NCI-H1694 (cell line): Measurements from ENCODE around the gene CTCF.

Experiments used
- DNase-seq: peaks from one replicate; lab custom pipeline; 2025; lab: John Stamatoyannopoulos, UW

CTCF gene

GRCh38 chr16:67653789-67654402 is 91.6 kb downstream of the CTCF start:
- DNase-seq = no peak

GRCh38 chr16:67654403-67654911 is 92.1 kb downstream of the CTCF start:
- DNase-seq = no peak

- DNase-seq = no peak
These were observed 93.0 kb downstream of the CTCF start for GRCh38 chr16:67655363-67655762.

- DNase-seq = no peak
These were observed 94.2 kb downstream of the CTCF start for GRCh38 chr16:67656344-67657016.

GRCh38 chr16:67657017-67657608 is 94.8 kb downstream of the CTCF start:
- DNase-seq = no peak

DNA sequence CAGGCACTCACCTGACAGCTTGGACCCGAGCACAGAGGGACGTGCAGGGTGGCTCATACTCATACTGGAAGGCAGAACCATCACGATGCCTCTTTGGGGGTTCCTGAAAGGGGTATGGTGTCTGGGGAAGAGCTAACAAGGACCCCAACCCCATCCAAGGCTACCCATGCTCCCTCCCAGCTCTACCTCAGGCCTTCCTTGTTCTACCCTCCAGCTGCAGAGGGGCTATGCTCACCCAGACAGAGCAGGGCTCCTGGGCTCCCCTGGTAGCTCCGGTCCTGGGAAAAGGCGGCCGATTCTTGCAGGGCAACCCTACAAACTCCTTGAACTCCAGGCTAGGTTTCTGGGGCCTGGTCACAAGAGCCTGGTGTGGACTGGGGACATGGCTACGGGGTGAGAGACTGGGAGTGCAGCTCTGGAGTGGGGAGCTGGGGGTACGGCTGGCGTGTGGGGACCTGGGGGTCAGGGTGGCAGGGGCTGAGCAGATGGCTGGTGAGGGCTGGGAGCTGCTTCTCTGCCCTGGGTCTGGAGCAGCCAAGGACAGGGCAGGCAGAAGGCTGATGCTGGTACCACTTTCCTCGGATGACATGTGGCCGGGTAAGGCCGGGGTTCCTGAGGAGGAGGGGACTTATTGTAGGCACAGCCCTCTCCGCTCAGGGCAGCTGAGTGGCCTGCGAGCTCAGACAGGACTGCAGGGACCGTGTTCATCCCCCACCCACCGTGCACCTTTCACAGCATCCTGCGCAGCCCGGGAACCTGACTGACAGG is 95.6 kb downstream of the CTCF start:
- DNase-seq = no peak

DNA sequence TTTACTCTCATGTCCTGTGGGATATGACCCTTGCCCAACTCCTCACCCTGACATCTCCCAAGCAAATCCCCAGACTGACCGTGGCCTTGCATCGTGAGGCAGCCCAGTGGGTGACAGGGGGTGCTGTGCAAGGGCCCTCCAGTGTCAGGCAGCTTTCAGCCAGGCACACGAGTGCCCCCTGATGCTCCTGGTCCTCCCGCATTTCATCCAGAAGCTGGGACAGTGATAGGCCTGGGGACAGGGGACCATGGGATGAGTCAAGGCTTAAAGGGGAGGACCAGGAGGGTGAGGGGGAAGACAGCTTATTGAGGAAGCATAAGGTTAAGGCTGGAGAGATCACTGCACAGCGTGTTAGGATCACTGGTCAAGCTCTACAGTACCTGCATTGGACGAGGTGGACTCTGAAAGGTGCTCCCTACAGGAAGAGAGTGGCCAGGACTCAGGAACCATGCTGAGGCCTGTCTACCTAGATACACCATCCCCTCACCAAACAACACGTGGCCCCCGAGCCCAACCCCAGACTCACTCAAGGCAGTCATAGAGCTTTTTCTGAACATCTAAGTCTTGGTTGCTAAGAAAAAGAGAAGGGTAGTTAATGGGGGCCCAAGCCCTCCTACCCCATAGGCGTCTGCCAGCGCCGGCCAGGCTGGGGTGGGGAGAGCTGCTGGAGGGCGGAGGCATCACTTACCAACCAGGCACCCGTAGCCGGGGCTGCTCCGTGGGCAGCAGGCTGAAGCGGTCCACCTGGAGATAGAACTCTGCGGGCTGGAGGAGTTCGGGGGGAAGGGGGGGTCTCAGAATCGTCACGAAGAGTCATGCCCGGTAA is 96.7 kb downstream of the CTCF start:
- DNase-seq = no peak

DNA sequence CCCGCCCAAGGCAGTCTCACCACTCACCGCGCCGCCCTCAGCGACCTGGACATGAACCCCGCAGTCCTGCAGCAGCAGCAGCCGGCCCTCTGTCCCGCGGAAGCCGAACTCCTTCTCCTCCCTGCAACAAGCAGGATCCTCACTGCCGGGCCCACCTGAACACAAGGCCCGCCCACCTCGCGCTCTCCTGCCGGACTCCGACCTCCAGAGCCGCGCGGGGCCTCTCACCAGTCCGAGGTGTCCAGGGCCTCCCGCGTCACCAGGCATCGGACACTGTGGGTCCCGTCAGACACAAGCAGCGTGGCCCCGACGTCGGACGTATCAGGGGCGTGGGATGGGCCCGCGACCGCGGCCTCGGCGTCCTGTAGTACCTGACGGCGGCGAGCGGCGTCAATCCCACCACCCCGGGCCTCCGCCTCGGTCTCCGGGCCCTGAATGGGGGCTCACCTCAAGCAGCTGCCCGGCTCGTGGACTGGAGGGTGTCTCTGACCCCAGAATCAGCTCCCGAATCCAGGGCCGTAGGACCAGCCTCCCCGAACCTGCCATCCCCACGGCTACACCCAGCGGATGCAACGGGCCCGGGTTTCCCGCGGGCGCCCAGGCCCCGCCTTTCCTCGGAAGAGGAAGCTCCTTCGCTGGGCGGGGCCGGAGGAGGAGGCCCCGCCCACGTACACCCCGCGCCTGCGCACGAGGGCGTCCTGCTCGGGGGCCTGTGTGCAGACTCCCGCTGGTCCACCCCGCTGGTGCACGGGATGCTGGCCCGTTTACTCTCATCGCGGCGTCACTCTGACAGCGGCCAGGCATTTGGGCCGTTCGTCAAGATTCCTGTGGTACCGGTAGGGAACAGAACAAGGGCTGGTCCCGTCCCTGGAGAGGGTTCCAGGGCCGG is 97.6 kb downstream of the CTCF start, which contains the start of gene ACD:
Gene ACD, minus strand, starts transcription at position 586 of the 889 bp plus-strand sequence. Its CDS starts 40 bp downstream, at position 546.
- peak; percentile 74 for DNase-seq

DNA sequence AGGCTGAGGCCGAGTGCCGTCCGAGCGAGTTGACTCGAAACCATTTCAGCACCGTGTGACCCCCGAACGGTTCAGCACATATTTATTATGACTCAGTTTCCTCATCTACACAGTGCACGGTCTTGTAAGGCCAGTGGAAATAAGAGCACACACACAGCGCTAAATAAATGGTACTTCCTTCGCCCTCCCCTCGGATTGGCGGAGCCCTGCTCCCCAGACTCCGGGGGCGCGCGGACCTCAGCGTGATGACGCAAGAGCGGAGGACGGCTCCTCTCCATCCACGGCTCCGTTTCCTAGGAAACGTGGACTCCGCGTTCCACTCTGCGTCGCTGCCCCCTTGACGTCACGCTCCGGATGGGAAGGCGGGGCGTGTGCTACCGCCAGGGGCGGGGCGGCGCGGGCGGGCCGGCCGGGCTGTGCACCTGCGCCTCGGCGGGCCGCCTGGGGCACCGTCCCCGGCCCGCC is 98.3 kb downstream of the CTCF start, which contains the start of gene PARD6A:
Gene PARD6A, plus strand, starts transcription at position 397 of the 465 bp plus-strand sequence. CDS start 79 bp downstream, outside the sequence.
- peak; percentile 86 for DNase-seq

GRCh38 chr16:67661101-67661761 is 98.9 kb downstream of the CTCF start:
- DNase-seq = no peak

DNA sequence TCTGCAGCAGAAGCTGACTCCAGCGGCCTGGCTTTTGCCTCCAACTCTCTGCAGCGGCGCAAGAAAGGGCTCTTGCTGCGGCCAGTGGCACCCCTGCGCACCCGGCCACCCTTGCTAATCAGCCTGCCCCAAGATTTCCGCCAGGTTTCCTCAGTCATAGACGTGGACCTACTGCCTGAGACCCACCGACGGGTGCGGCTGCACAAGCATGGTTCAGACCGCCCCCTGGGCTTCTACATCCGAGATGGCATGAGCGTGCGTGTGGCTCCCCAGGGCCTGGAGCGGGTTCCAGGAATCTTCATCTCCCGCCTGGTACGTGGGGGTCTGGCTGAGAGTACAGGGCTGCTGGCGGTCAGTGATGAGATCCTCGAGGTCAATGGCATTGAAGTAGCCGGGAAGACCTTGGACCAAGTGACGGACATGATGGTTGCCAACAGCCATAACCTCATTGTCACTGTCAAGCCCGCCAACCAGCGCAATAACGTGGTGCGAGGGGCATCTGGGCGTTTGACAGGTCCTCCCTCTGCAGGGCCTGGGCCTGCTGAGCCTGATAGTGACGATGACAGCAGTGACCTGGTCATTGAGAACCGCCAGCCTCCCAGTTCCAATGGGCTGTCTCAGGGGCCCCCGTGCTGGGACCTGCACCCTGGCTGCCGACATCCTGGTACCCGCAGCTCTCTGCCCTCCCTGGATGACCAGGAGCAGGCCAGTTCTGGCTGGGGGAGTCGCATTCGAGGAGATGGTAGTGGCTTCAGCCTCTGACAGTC is 99.7 kb downstream of the CTCF start:
- DNase-seq = no peak

GRCh38 chr16:67662653-67663010 is 100.3 kb downstream of the CTCF start:
- DNase-seq = no peak

DNA sequence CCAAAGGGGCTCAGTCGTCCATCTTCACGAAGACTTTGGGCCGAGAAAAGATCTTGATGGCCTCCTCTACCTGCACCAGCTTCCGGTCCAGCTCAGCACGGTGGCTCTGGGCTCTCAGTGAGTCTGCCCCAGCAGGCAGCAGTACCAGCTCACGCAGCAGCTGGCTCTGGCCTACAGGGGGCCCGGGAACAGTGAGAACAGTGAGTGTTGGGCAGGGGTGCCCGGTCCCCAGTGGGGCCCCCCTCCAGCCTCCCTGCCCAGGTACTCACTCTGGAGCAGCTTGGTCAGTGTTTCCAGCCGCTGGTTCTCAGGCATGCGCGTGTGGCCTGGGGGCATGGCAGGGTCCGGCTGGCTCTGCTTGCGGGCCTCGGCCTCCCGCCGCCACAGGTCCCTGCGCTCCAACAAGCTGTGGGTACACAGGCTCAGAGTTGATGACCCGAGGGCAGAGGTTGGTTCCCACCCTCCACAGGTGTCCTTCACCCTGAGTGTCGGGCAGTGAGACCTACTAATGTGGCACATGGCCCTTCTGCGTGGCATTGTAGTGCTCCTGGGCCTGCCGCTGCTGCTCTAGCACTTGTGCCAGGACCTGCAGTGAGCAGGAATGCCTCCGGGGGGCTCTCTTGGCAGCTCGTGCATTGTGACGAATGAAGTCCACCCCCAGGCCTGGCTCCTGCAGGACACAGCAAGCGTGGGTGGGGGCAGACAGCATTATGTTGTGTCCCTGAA is 101.0 kb downstream of the CTCF start:
- no peak for DNase-seq

- no peak for DNase-seq
These were observed 101.5 kb downstream of the CTCF start for GRCh38 chr16:67663877-67664222.

- DNase-seq = no peak
These were observed 101.9 kb downstream of the CTCF start for GRCh38 chr16:67664258-67664657.

GRCh38 chr16:67664871-67665270 is 102.5 kb downstream of the CTCF start:
- no peak for DNase-seq

- DNase-seq = no peak
These were observed 103.3 kb downstream of the CTCF start for GRCh38 chr16:67665598-67665997.

DNA sequence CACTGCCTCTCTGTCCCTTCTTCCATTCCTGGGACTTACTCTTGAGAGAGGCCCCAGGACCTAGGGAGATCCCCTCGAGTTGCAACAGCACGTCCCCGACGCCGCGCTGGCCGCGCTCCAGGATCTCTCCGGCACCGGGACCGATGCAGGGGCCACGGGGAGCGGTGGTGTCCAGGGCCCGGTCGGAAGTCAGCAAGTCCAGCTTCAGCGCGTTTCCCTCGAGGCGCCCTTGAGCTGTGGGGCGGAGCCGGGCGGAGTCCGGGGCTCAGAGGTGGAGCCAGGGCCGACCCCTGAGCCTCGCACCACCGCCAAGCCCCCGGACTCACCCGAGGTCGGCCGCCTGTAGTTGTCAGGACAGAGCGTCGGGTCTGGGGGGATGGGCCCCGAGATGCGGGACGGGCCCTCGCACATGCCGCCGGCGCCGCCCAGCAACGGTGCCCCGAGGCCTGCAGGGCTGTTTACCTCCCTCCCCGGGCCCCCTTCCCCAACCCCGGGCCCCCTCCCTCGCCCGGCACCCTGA is 103.8 kb downstream of the CTCF start:
- DNase-seq = no peak
